IMR-90 (cell line): ENCODE measurements around the gene RBM10. TPM values are rescaled to one million over a fixed set of nuclear protein-coding genes. Genes with fewer than 3 reads are reported as not detected.

Experiments used
- ATAC-seq: fragments of 200-7000 bp; cut with Tn5 transposase; 2 replicates; pipeline ENCODE4 v1.9.1; 2020; ENCODE audit warnings: low read depth, mild to moderate bottlenecking, moderate library complexity
- BruUV-seq: library from RNA; stranded (reverse); fragments of 400-500 nt; replicated peaks from 2 replicates; lab custom pipeline; 2021; lab: Mats Ljungman, UMichigan
- CTCF ChIA-PET: fragments of 300-600 bp; formaldehyde crosslinking; extraction: SDS; loops from one replicate; lab custom pipeline; 2021; ENCODE audit warnings: antibody characterized with exemption; lab: Yijun Ruan, JAX
- POLR2A ChIA-PET: fragments of 300-600 bp; sonication (Branson Sonifier 250); formaldehyde crosslinking; loops from one replicate; lab custom pipeline; 2022; ENCODE audit warnings: antibody characterized with exemption; ENCODE audit not compliant: unreplicated experiment; lab: Charles Lee
- DNase-seq: peaks from one replicate; pipeline ENCODE4 v3.0.0; 2013
- H2AFZ ChIP-seq: replicated peaks from 2 replicates; pipeline ENCODE3; 2013; ENCODE audit warnings: low read length, mild to moderate bottlenecking; ENCODE audit not compliant: poor library complexity
- H2AK5ac ChIP-seq: 2 replicates; pipeline ENCODE4 v1.6.1; 2013; ENCODE audit warnings: low read depth, low read length, inconsistent platforms
- H2AK9ac ChIP-seq: replicated peaks from 2 replicates; pipeline ENCODE3; 2013; ENCODE audit warnings: mild to moderate bottlenecking, low read depth, low read length, moderate library complexity; ENCODE audit not compliant: poor library complexity
- H2BK120ac ChIP-seq: 2 replicates; pipeline ENCODE4 v1.6.1; 2013; ENCODE audit warnings: low read depth, low read length, inconsistent platforms
- H2BK15ac ChIP-seq: 3 replicates; pipeline ENCODE4 v1.6.1; 2013; ENCODE audit warnings: low read depth, low read length, inconsistent platforms
- H2BK20ac ChIP-seq: 2 replicates; pipeline ENCODE4 v1.6.1; 2013; ENCODE audit warnings: low read depth, mild to moderate bottlenecking, inconsistent platforms, low read length, moderate library complexity
- H2BK5ac ChIP-seq: 2 replicates; pipeline ENCODE4 v1.6.1; 2013; ENCODE audit warnings: mild to moderate bottlenecking, low read depth, low read length, inconsistent platforms; ENCODE audit not compliant: poor library complexity, severe bottlenecking
- H3K14ac ChIP-seq: replicated peaks from 2 replicates; pipeline ENCODE4 v1.6.1; 2013; ENCODE audit warnings: low read depth, low read length, inconsistent platforms
- H3K18ac ChIP-seq: 2 replicates; pipeline ENCODE4 v1.6.1; 2013; ENCODE audit warnings: low read depth, low read length, control low read depth
- H3K23ac ChIP-seq: 2 replicates; pipeline ENCODE4 v1.6.1; 2013; ENCODE audit warnings: low read depth, low read length, inconsistent platforms
- H3K27ac ChIP-seq: 2 replicates; pipeline ENCODE4 v1.5.1; 2013; ENCODE audit warnings: mild to moderate bottlenecking, control low read depth, low read length; ENCODE audit not compliant: insufficient read depth
- H3K27me3 ChIP-seq: 2 replicates; pipeline ENCODE4 v1.6.1; 2013; ENCODE audit warnings: low read length; ENCODE audit not compliant: control insufficient read depth, insufficient read depth
- H3K36me3 ChIP-seq: 2 replicates; pipeline ENCODE4 v1.6.1; 2013; ENCODE audit warnings: low read length, mixed read lengths; ENCODE audit not compliant: control insufficient read depth, insufficient read depth
- H3K4ac ChIP-seq: 2 replicates; pipeline ENCODE4 v1.6.1; 2013; ENCODE audit warnings: low read depth, low read length, inconsistent platforms
- H3K4me1 ChIP-seq: 2 replicates; pipeline ENCODE4 v1.6.1; 2013; ENCODE audit warnings: low read length, mixed read lengths; ENCODE audit not compliant: control insufficient read depth, insufficient read depth
- H3K4me2 ChIP-seq: 2 replicates; pipeline ENCODE4 v1.6.1; 2013; ENCODE audit warnings: low read depth, mild to moderate bottlenecking, control low read depth, low read length, moderate library complexity
- H3K4me3 ChIP-seq: 2 replicates; pipeline ENCODE4 v1.5.1; 2013; ENCODE audit warnings: low read depth, mild to moderate bottlenecking, control low read depth, low read length, moderate library complexity; ENCODE audit not compliant: insufficient read depth
- H3K56ac ChIP-seq: 2 replicates; pipeline ENCODE4 v1.6.1; 2013; ENCODE audit warnings: low read length, inconsistent platforms; ENCODE audit not compliant: insufficient read depth; ENCODE audit errors: extremely low read depth
- H3K79me1 ChIP-seq, 2 experiments: 2 replicates each; pipeline ENCODE4 v1.6.1; 2013; ENCODE audit warnings: low read length in 2 of 2, inconsistent platforms in 1 of 2, low read depth in 1 of 2
- H3K9ac ChIP-seq: 2 replicates; pipeline ENCODE4 v1.6.1; 2013; ENCODE audit warnings: low read depth, low read length, control low read depth
- H3K9me1 ChIP-seq: 2 replicates; pipeline ENCODE4 v1.6.1; 2013; ENCODE audit warnings: low read length, inconsistent platforms; ENCODE audit not compliant: insufficient read depth
- H3K9me3 ChIP-seq: 2 replicates; pipeline ENCODE4 v1.6.1; 2013; ENCODE audit warnings: low read length; ENCODE audit not compliant: control insufficient read depth, insufficient read depth
- H4K20me1 ChIP-seq: 2 replicates; pipeline ENCODE4 v1.6.1; 2013; ENCODE audit warnings: low read length, inconsistent platforms; ENCODE audit not compliant: insufficient read depth
- H4K5ac ChIP-seq: 2 replicates; pipeline ENCODE4 v1.6.1; 2013; ENCODE audit warnings: mild to moderate bottlenecking, low read depth, low read length, control low read depth
- H4K8ac ChIP-seq, 2 experiments: 2 replicates each; pipeline ENCODE4 v1.6.1; 2013; ENCODE audit warnings: low read depth in 2 of 2, low read length in 2 of 2, control low read depth in 1 of 2, inconsistent platforms in 1 of 2
- H4K91ac ChIP-seq: 2 replicates; pipeline ENCODE4 v1.6.1; 2013; ENCODE audit warnings: low read depth, low read length, inconsistent platforms; ENCODE audit not compliant: insufficient read depth
- NFE2L2 ChIP-seq: fragments of 150-350 bp; IDR thresholded peaks from 2 replicates; pipeline ENCODE4 v1.6.1; 2016; ENCODE audit warnings: low read depth, mild to moderate bottlenecking, low read length
- WGBS, 2 experiments: methylation state at CpG; one replicate each; pipeline versions ENCODE4 v1.1.5 to v1.1.7; 2013; ENCODE audit warnings: missing lambda C conversion rate in 2 of 2; ENCODE audit not compliant: insufficient read length in 1 of 2; ENCODE audit errors: extremely low coverage in 2 of 2; 5-methylcytosine and 5-hydroxymethylcytosine counted together
- dilution Hi-C: fragments of 300-500 bp; cut with HindIII; formaldehyde crosslinking; loops from one replicate; pipeline ENCODE4 v1.14.3; 2018; ENCODE audit warnings: low sequenced_read_pairs; ENCODE audit not compliant: unreplicated experiment
- in situ Hi-C: fragments of 300-500 bp; cut with MboI; formaldehyde crosslinking; loops from 3 replicates; pipeline ENCODE4 v1.14.3; 2019; ENCODE audit warnings: low sequenced_read_pairs, inconsistent platforms, mixed read lengths
- intact Hi-C: fragments of 100-400 bp; cut with micrococcal nuclease; formaldehyde crosslinking; loops from 2 replicates; pipeline ENCODE4 v1.10.0; 2022
- polyA plus RNA-seq, 3 experiments: library from polyadenylated mRNA; depleted of rRNA; stranded (reverse); fragments of >200 nt; gene quantifications; 2 replicates each; pipeline ENCODE4 v1.2.3, GENCODE V29; 2012; ENCODE audit warnings: low replicate concordance in 1 of 3
- total RNA-seq: library from RNA; depleted of rRNA; stranded (reverse); fragments of >200 nt; gene quantifications from 2 replicates; pipeline ENCODE4 v1.2.3, GENCODE V29; 2012

RBM10 gene
- total and polyA plus RNA-seq, 2 of the 4 experiments (the other 2 are of a cell fraction) = 33.4 to 36.0 TPM

GRCh38 chrX:47176101-47176740 lies 31.2 kb downstream of the RBM10 start:
- H3K79me1 ChIP-seq = 0 out of 4 replicates have a peak, but pooled peaks cover 0 to 3% of the 10 kb centered on the region in 2 experiments
- H2BK15ac ChIP-seq = no peak overlapping the region
- H2AK9ac ChIP-seq = no peak overlapping the region
- no peak overlapping the region for H3K14ac ChIP-seq
- no peak overlapping the region for H3K56ac ChIP-seq
- no peaks in the 10 kb centered on the region for H3K9me1 ChIP-seq
- H3K9me3 ChIP-seq = no peaks in the 10 kb centered on the region
- no peak overlapping the region for H3K4ac ChIP-seq
- no peak overlapping the region for H4K8ac ChIP-seq
- H4K91ac ChIP-seq = no peak overlapping the region
- H3K23ac ChIP-seq = no peak overlapping the region
- intact Hi-C loops = no loop called here
- ChIA-PET POLR2A (no interaction called here), CTCF (no interaction called here)
- H3K27me3 ChIP-seq = peaks cover 22% of the 10 kb centered on the region; the same call in 1 of the 2 replicates
- no peak overlapping the region for H3K9ac ChIP-seq
- H3K4me3 ChIP-seq = no peak overlapping the region
- no peak overlapping the region for H3K4me2 ChIP-seq
- H2BK5ac ChIP-seq = no peak overlapping the region
- H3K27ac ChIP-seq = no peak overlapping the region
- in situ Hi-C loops = no loop called here
- no peak overlapping the region for H2BK120ac ChIP-seq
- TF ChIP-seq NFE2L2 = no peak
- whole genome bisulfite sequencing, 2 experiments = 84% methylated on average over 5 of the region's 23 CpGs; no CpG with 5 or more reads in 1 of the 2 experiments
- H3K18ac ChIP-seq = no peak overlapping the region
- no peaks in the 10 kb centered on the region for H4K20me1 ChIP-seq
- H4K5ac ChIP-seq = no peak overlapping the region
- dilution Hi-C loops = no loop called here
- H3K36me3 ChIP-seq = peaks cover 51% of the 10 kb centered on the region
- no peak overlapping the region for H2AK5ac ChIP-seq
- no peak overlapping the region for H2BK20ac ChIP-seq
- no peak overlapping the region for H2AFZ ChIP-seq
- ATAC-seq = no peak
- no TSS peak for BruUV-seq
- no peaks in the 10 kb centered on the region for H3K4me1 ChIP-seq
- no peak for DNase-seq
